Body of pancreas (tissue), 4 donors: ENCODE data around the gene PTPN21. TPM values are rescaled to one million over a fixed set of nuclear protein-coding genes. Genes with fewer than 3 reads are reported as not detected.

Source experiments
- ATAC-seq: fragments of 150-250 bp; one replicate; pipeline ENCODE4 v1.9.1; 2016
- DNase-seq, 4 donors: peaks; one replicate each; pipeline ENCODE4 v3.0.0-alpha.2; 2019
- H3K27ac ChIP-seq, 4 donors: fragments of 200-600 bp; sonication (generic); 1 replicate in 3 of 4; 2 replicates in 1 of 4; pipeline versions ENCODE4 v1.5.1 to v1.6.1; 2016 to 2019; ENCODE audit warnings: mild to moderate bottlenecking in 1 of 4, mixed read lengths in 1 of 4, moderate library complexity in 1 of 4
- H3K27me3 ChIP-seq, 2 donors: fragments of 200-600 bp; sonication (generic); one replicate each; pipeline ENCODE4 v1.6.0; 2016; ENCODE audit warnings: mild to moderate bottlenecking in 1 of 2
- H3K36me3 ChIP-seq, 2 donors: fragments of 200-600 bp; sonication (generic); replicated peaks in 1 of 2; 2 replicates each; pipeline ENCODE4 v1.5.1; 2016; ENCODE audit warnings: low read depth in 2 of 2; ENCODE audit not compliant: insufficient read depth in 1 of 2
- H3K4me1 ChIP-seq: fragments of 200-600 bp; sonication (generic); one replicate; pipeline ENCODE4 v1.6.0; 2016
- H3K4me3 ChIP-seq, 2 donors: fragments of 200-600 bp; sonication (generic); 1 replicate in 1 of 2; 2 replicates in 1 of 2; pipeline ENCODE4 v1.5.1; 2016 to 2019
- H3K9me3 ChIP-seq, 3 donors: fragments of 200-600 bp; sonication (generic); 1 replicate in 2 of 3; 2 replicates in 1 of 3; pipeline ENCODE4 v1.5.1; 2016
- CTCF ChIP-seq, 7 experiments: fragments of 450-650 bp in 4 of 7; fragments of 200-600 bp in 3 of 7; sonication (generic) in 3 of 7; IDR thresholded peaks; one replicate each; pipeline ENCODE4 v1.5.1; 2016 to 2019; ENCODE audit warnings: antibody characterized with exemption in 7 of 7
- POLR2A ChIP-seq, 3 donors: fragments of 450-650 bp; IDR thresholded peaks; one replicate each; pipeline ENCODE4 v1.6.1; 2016; ENCODE audit warnings: antibody characterized with exemption in 3 of 3, mild to moderate bottlenecking in 2 of 3
- WGBS, 2 donors: methylation state at CpG; one replicate each; pipeline ENCODE4 v1.1.5; 2017; 5-methylcytosine and 5-hydroxymethylcytosine counted together
- intact Hi-C: fragments of 100-400 bp; cut with DNase I; formaldehyde crosslinking; loops from one replicate; pipeline ENCODE4 v1.15.1; 2023
- total RNA-seq, 2 donors: library from RNA; depleted of rRNA; stranded (reverse); fragments of >200 nt; gene quantifications; one replicate each; pipeline ENCODE4 v1.1.0, GENCODE V29; 2016

The PTPN21 gene
- total RNA-seq, 2 donors from 2014 or later, result 10.5 to 10.9 TPM

- H3K27ac ChIP-seq, result no peak overlapping the region
- ATAC-seq, result no peak
- TF ChIP-seq POLR2A (IDR thresholded peaks at IDR 0.05), result no peak
- TF ChIP-seq CTCF (IDR thresholded peaks at IDR 0.05), result no peak
- H3K9me3 ChIP-seq, result no peaks in the 10 kb centered on the region
- intact Hi-C loops, result no loop called here
- DNase-seq, result no peak
- no peaks in the 10 kb centered on the region for H3K27me3 ChIP-seq
- WGBS, 2 donors, result 88 to 91% methylated on average over 7 of the region's 7 CpGs
- peaks cover 15 to 27% of the 10 kb centered on the region in 2 donors for H3K36me3 ChIP-seq
- H3K4me1 ChIP-seq, result peaks cover 7% of the 10 kb centered on the region
- no peak overlapping the region for H3K4me3 ChIP-seq
These were observed 78.5 kb downstream of the PTPN21 start for GRCh38 chr14:88476214-88476774.

GRCh38 chr14:88473791-88474190 is 81.0 kb downstream of the PTPN21 start:
- ATAC-seq, result no peak
- Histone ChIP-seq H3K36me3 (peaks cover under 1 to 18% of the 10 kb centered on the region in 2 donors), H3K27ac (no peak overlapping the region)

GRCh38 chr14:88470542-88471440 is 84.0 kb downstream of the PTPN21 start:
- intact Hi-C loops, result no loop called here
- Histone ChIP-seq H3K36me3 (peaks cover 0 to 16% of the 10 kb centered on the region in 2 donors), H3K4me3 (no peak overlapping the region), H3K27ac (no peak overlapping the region), H3K9me3 (no peaks in the 10 kb centered on the region), H3K4me1 (peaks cover 7% of the 10 kb centered on the region), H3K27me3 (no peaks in the 10 kb centered on the region)
- ATAC-seq (no peak), DNase-seq (no peak)
- no peak for TF ChIP-seq CTCF (IDR thresholded peaks at IDR 0.05)
- 92% methylated on average over 7 of the region's 7 CpGs for WGBS, 2 donors

More at GRCh38 chr14:88473791-88474190, 81.0 kb downstream of the PTPN21 start:
- intact Hi-C loops, result no loop called here
- TF ChIP-seq CTCF (IDR thresholded peaks at IDR 0.05) (no peak), POLR2A (IDR thresholded peaks at IDR 0.05) (no peak)
- H3K4me1 ChIP-seq, result peaks cover 7% of the 10 kb centered on the region
- no peaks in the 10 kb centered on the region for H3K27me3 ChIP-seq
- H3K9me3 ChIP-seq, result no peaks in the 10 kb centered on the region
- WGBS, 2 donors, result 29 to 39% methylated on average over 1 of the region's 1 CpG
- DNase-seq, result no peak
- H3K4me3 ChIP-seq, result no peak overlapping the region

- H3K4me3 ChIP-seq, result no peak overlapping the region
- TF ChIP-seq POLR2A (IDR thresholded peaks at IDR 0.05), result no peak
- TF ChIP-seq CTCF (IDR thresholded peaks at IDR 0.05), result no peak
- no peaks in the 10 kb centered on the region for H3K27me3 ChIP-seq
- H3K27ac ChIP-seq, result no peak overlapping the region
- ATAC-seq (no peak), DNase-seq (no peak)
- WGBS, 2 donors, result 82 to 94% methylated on average over 1 of the region's 1 CpG
- H3K9me3 ChIP-seq, result no peaks in the 10 kb centered on the region
- peaks cover 0 to 16% of the 10 kb centered on the region in 2 donors for H3K36me3 ChIP-seq
- intact Hi-C loops, result no loop called here
- H3K4me1 ChIP-seq, result no peaks in the 10 kb centered on the region
These were observed 86.4 kb downstream of the PTPN21 start for GRCh38 chr14:88468406-88468805.
